SK-N-SH (cell line): ENCODE data around the gene ST6GALNAC6. TPM values are rescaled to one million over a fixed set of nuclear protein-coding genes. Genes with fewer than 3 reads are reported as not detected.

Source experiments
- CTCF ChIA-PET: fragments of 300-600, 350-600 bp; formaldehyde crosslinking; extraction: SDS; loops from one replicate; lab custom pipeline; 2021; lab: Yijun Ruan, JAX
- POLR2A ChIA-PET: fragments of 350-600 bp; sonication (Branson Sonifier 250); formaldehyde crosslinking; extraction: SDS; loops from one replicate; lab custom pipeline; 2020; ENCODE audit warnings: antibody characterized with exemption, inconsistent platforms; lab: Yijun Ruan, JAX
- DNase-seq: peaks from one replicate; pipeline ENCODE4 v3.0.0; 2012
- H2AFZ ChIP-seq: fragments of 200-600 bp; sonication (generic); 2 replicates; pipeline ENCODE4 v1.8.1; 2016; ENCODE audit warnings: antibody characterized with exemption, mild to moderate bottlenecking, low read depth
- H3F3A ChIP-seq: fragments of 200-600 bp; sonication (generic); replicated peaks from 2 replicates; pipeline ENCODE3; 2016; ENCODE audit warnings: antibody characterized with exemption, mild to moderate bottlenecking; ENCODE audit not compliant: insufficient read depth
- H3K27ac ChIP-seq, 2 experiments: fragments of 200-500 bp in 1 of 2; fragments of 200-600 bp in 1 of 2; sonication (Bioruptor generic) in 1 of 2; sonication (generic), shearing (Covaris generic) in 1 of 2; 2 replicates each; pipeline versions ENCODE4 v1.5.1 to v1.6.1; 2014 to 2016; ENCODE audit warnings: low read depth in 2 of 2, inconsistent platforms in 1 of 2, low read length in 1 of 2, mild to moderate bottlenecking in 1 of 2, mixed read lengths in 1 of 2
- H3K27me3 ChIP-seq: fragments of 200-600 bp; sonication (generic), shearing (Covaris generic); 2 replicates; pipeline ENCODE4 v1.6.1; 2016; ENCODE audit warnings: mixed run types; ENCODE audit not compliant: insufficient read depth
- H3K36me3 ChIP-seq, 2 experiments: fragments of 200-500 bp in 1 of 2; fragments of 200-600 bp in 1 of 2; sonication (Bioruptor generic) in 1 of 2; sonication (generic) in 1 of 2; replicated peaks in 1 of 2; 2 replicates each; pipeline versions ENCODE3 to v1.5.1; 2014 to 2016; ENCODE audit warnings: low read length in 1 of 2, mild to moderate bottlenecking in 1 of 2; ENCODE audit not compliant: insufficient read depth in 2 of 2, control insufficient read depth in 1 of 2
- H3K4me1 ChIP-seq, 2 experiments: fragments of 200-500 bp in 1 of 2; fragments of 200-600 bp in 1 of 2; sonication (Bioruptor generic) in 1 of 2; sonication (generic), shearing (Covaris generic) in 1 of 2; 2 replicates each; pipeline versions ENCODE4 v1.5.1 to v1.6.1; 2014 to 2016; ENCODE audit warnings: low read depth in 1 of 2, low read length in 1 of 2, mixed run types in 1 of 2; ENCODE audit not compliant: insufficient read depth in 2 of 2, control insufficient read depth in 1 of 2
- H3K4me2 ChIP-seq: fragments of 200-600 bp; sonication (generic), shearing (Covaris generic); 2 replicates; pipeline ENCODE4 v1.6.1; 2017; ENCODE audit warnings: mixed run types
- H3K4me3 ChIP-seq, 2 experiments: fragments of 200-500 bp in 1 of 2; fragments of 200-600 bp in 1 of 2; sonication (Bioruptor generic) in 1 of 2; sonication (generic), shearing (Covaris generic) in 1 of 2; 2 replicates each; pipeline versions ENCODE4 v1.5.1 to v1.8.1; 2014 to 2016; ENCODE audit warnings: low read depth in 2 of 2, inconsistent platforms in 1 of 2, low read length in 1 of 2, mild to moderate bottlenecking in 1 of 2, mixed read lengths in 1 of 2, moderate library complexity in 1 of 2
- H3K79me2 ChIP-seq: fragments of 200-600 bp; sonication (generic); 2 replicates; pipeline ENCODE4 v1.8.1; 2017; ENCODE audit warnings: mild to moderate bottlenecking; ENCODE audit not compliant: insufficient read depth
- H3K9ac ChIP-seq: fragments of 200-600 bp; sonication (generic); 2 replicates; pipeline ENCODE4 v1.6.1; 2017; ENCODE audit warnings: mixed run types
- H3K9me2 ChIP-seq: fragments of 200-600 bp; sonication (generic); 2 replicates; pipeline ENCODE4 v1.6.1; 2017; ENCODE audit warnings: mixed run types
- H3K9me3 ChIP-seq: fragments of 200-600 bp; sonication (generic); 2 replicates; pipeline ENCODE4 v1.6.1; 2017; ENCODE audit warnings: mixed run types, mild to moderate bottlenecking, moderate library complexity
- H4K20me1 ChIP-seq: fragments of 200-600 bp; sonication (generic); 2 replicates; pipeline ENCODE4 v1.6.1; 2017; ENCODE audit warnings: mild to moderate bottlenecking, mixed run types; ENCODE audit not compliant: insufficient read depth
- CHD2 ChIP-seq: fragments of 150-350 bp; IDR thresholded peaks from 2 replicates; pipeline ENCODE4 v1.6.1; 2018; ENCODE audit warnings: low read length; ENCODE audit not compliant: partially characterized antibody
- EP300 ChIP-seq, 2 experiments: IDR thresholded peaks; 2 replicates each; pipeline versions ENCODE4 v1.4.0 to v1.6.1; 2012; ENCODE audit warnings: borderline replicate concordance in 1 of 2, low read depth in 1 of 2, low read length in 1 of 2
- FOSL2 ChIP-seq: IDR thresholded peaks from 2 replicates; pipeline ENCODE4 v1.4.0; 2012; ENCODE audit warnings: low read depth, mild to moderate bottlenecking, moderate library complexity, borderline replicate concordance
- FOXM1 ChIP-seq: IDR thresholded peaks from 2 replicates; pipeline ENCODE4 v1.4.0; 2012; ENCODE audit warnings: low read depth, mild to moderate bottlenecking
- MXI1 ChIP-seq: IDR thresholded peaks from 2 replicates; pipeline ENCODE4 v1.6.1; 2012; ENCODE audit warnings: mild to moderate bottlenecking, low read depth, low read length, improper control_type of control experiment
- PBX3 ChIP-seq: IDR thresholded peaks from 2 replicates; pipeline ENCODE4; 2012
- POLR2AphosphoS5 ChIP-seq: IDR thresholded peaks from 2 replicates; pipeline ENCODE4 v1.6.1; 2012; ENCODE audit warnings: low read depth, low read length
- RCOR1 ChIP-seq: fragments of 150-350 bp; IDR thresholded peaks from 2 replicates; pipeline ENCODE4 v1.6.1; 2017; ENCODE audit warnings: antibody characterized with exemption, low read length
- SIN3A ChIP-seq: IDR thresholded peaks from 2 replicates; pipeline ENCODE4 v1.6.1; 2012; ENCODE audit warnings: low read depth, mild to moderate bottlenecking, low read length, moderate library complexity, borderline replicate concordance
- SMC3 ChIP-seq: IDR thresholded peaks from 2 replicates; pipeline ENCODE4 v1.6.1; 2012; ENCODE audit warnings: low read depth, low read length, improper control_type of control experiment
- TAF1 ChIP-seq: IDR thresholded peaks from 2 replicates; pipeline ENCODE4 v1.6.1; 2012; ENCODE audit warnings: low read depth, mild to moderate bottlenecking, low read length, moderate library complexity, borderline replicate concordance
- TCF12 ChIP-seq: IDR thresholded peaks from 2 replicates; pipeline ENCODE4 v1.4.0; 2012
- WGBS: methylation state at CpG from one replicate; pipeline ENCODE4 v1.1.6; 2017; ENCODE audit warnings: low lambda C conversion rate; 5-methylcytosine and 5-hydroxymethylcytosine counted together
- polyA plus RNA-seq, 3 experiments: library from polyadenylated mRNA; depleted of rRNA; stranded (reverse); fragments of >200 nt; gene quantifications; 2 replicates each; pipeline ENCODE4 v1.2.3, GENCODE V29; 2012
- TF ChIP-seq, protein P1 (sequence below): fragments of 150-350 bp; IDR thresholded peaks from 2 replicates; pipeline ENCODE4 v1.6.1; 2016; ENCODE audit warnings: mild to moderate bottlenecking, low read depth, low read length
- TF ChIP-seq, protein P2 (sequence below): IDR thresholded peaks from 2 replicates; pipeline ENCODE4 v1.4.0; 2012; ENCODE audit warnings: low read depth, borderline replicate concordance
- TF ChIP-seq, protein P3 (sequence below): IDR thresholded peaks from 2 replicates; pipeline ENCODE4 v1.4.0; 2012; ENCODE audit warnings: low read depth

The ST6GALNAC6 gene
- polyA plus RNA-seq, 1 of the 3 experiments (the other 2 are of a cell fraction): 34.8 TPM

DNA sequence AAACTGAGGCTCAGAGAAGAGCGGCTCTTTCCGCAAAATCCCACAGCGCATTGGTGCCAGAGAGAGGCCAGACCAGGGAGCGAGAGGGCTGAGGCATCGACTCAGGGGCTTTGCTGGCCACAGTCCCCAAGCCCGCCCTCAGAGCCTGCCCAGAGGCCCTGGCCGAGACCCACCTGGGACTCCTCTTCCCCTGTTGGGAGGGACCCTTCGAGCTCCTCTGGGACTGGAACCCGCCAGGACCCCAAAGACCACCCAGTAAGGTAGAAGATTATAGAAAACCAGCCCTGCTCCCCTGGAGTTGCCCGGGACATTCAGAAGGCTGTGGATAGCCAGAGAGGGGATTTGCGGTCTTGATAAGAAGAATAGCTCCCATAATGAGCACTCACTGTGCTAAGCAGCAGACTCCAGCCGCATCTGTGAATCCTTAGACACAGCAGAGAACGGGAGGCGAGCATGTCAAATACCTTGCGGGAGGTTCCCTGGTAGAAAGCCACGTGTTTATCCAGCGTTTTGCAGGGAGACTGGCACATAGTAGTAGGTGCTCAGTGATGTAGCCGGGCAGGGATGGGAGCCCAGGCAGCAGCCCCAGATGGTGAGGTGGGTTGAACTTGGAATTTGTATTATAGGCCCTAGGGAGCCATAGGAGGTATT is 21.3 kb downstream of the ST6GALNAC6 start:
- Histone ChIP-seq H3K79me2 (peaks cover 7% of the 10 kb centered on the region; the same call in 1 of the 2 replicates), H3K9me2 (no peaks in the 10 kb centered on the region), H2AFZ (peak overlapping the region; percentile 93), H3F3A (peaks cover 2% of the 10 kb centered on the region), H3K27me3 (no peaks in the 10 kb centered on the region), H3K4me3 (peak overlapping the region; percentile 52 to 71), H3K9me3 (no peaks in the 10 kb centered on the region), H3K9ac (peak overlapping the region; percentile 63; the same call in 1 of the 2 replicates), H3K27ac (peak overlapping the region in 1 of 2 experiments; percentile 59; a peak in 1 of 4 replicates), H4K20me1 (no peaks in the 10 kb centered on the region), H3K4me2 (peak overlapping the region; percentile 97), H3K36me3 (no peaks in the 10 kb centered on the region), H3K4me1 (peaks cover 9 to 39% of the 10 kb centered on the region in 2 experiments; a peak in 2 of 4 replicates)
- TF ChIP-seq, protein P1, sequence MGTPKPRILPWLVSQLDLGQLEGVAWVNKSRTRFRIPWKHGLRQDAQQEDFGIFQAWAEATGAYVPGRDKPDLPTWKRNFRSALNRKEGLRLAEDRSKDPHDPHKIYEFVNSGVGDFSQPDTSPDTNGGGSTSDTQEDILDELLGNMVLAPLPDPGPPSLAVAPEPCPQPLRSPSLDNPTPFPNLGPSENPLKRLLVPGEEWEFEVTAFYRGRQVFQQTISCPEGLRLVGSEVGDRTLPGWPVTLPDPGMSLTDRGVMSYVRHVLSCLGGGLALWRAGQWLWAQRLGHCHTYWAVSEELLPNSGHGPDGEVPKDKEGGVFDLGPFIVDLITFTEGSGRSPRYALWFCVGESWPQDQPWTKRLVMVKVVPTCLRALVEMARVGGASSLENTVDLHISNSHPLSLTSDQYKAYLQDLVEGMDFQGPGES: no peak
- TF ChIP-seq RCOR1 (no peak), EP300 (IDR thresholded peaks at IDR 0.05; ENCODE audit: borderline replicate concordance in 1 of 2, low read depth in 1 of 2, low read length in 1 of 2) (no peak), SMC3 (no peak; the same call in 1 of the 2 replicates), SIN3A (no peak), FOXM1 (no peak), TCF12 (no peak), TAF1 (no peak), CHD2 (no peak), POLR2AphosphoS5 (no peak), MXI1 (no peak)
- TF ChIP-seq, protein P2, sequence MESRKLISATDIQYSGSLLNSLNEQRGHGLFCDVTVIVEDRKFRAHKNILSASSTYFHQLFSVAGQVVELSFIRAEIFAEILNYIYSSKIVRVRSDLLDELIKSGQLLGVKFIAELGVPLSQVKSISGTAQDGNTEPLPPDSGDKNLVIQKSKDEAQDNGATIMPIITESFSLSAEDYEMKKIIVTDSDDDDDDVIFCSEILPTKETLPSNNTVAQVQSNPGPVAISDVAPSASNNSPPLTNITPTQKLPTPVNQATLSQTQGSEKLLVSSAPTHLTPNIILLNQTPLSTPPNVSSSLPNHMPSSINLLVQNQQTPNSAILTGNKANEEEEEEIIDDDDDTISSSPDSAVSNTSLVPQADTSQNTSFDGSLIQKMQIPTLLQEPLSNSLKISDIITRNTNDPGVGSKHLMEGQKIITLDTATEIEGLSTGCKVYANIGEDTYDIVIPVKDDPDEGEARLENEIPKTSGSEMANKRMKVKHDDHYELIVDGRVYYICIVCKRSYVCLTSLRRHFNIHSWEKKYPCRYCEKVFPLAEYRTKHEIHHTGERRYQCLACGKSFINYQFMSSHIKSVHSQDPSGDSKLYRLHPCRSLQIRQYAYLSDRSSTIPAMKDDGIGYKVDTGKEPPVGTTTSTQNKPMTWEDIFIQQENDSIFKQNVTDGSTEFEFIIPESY: no peak
- CTCF ChIA-PET: interaction anchor here (0.8 to 5.9 kb wide), 5 partner anchors 8 to 143 kb away, joined by 3 to 31 read pairs (median 12); partner anchors contain the start of genes CDK9, ENG and TOR2A
- no peak for DNase-seq
- WGBS: 47% methylated on average over 15 of the region's 18 CpGs
- POLR2A ChIA-PET: interaction anchor here (0.5 kb wide), 1 partner anchor 280 kb away, joined by 3 read pairs; no protein-coding TSS in a partner anchor

DNA sequence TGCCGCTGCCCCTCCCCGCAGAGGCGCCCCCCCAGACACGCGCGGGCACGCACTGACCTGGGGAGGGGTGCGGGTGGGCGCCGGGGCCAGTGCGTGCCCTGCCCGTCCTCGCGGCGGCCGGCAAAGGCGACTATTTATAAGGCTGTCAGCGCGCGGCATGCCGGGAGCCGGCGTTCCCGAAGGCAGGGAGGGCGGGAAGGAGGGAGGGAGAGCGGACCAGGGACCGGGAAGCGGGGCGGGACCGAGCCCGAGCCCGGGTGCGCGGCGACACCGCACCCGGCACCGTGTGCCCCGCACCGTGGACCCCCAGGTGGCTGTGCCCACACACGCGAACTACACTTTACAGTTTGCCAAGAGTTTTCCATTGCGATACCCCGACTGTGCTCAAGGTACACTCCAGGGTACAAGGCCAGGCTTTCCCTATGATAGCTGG is 21.8 kb downstream of the ST6GALNAC6 start, which contains the start of gene AK1:
AK1 (minus strand) TSS at position 110 of the 433 bp plus-strand sequence. CDS start 3,058 bp downstream, outside the sequence.
- TF ChIP-seq MXI1 (peak; percentile 78), EP300 (IDR thresholded peaks at IDR 0.05; ENCODE audit: borderline replicate concordance in 1 of 2, low read depth in 1 of 2, low read length in 1 of 2) (no peak), SIN3A (peak; percentile 79), FOSL2 (no peak), PBX3 (peak; percentile 53; the same call in 1 of the 2 replicates), POLR2AphosphoS5 (peak; percentile 50)
- TF ChIP-seq, protein P3, sequence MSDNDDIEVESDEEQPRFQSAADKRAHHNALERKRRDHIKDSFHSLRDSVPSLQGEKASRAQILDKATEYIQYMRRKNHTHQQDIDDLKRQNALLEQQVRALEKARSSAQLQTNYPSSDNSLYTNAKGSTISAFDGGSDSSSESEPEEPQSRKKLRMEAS: peak; percentile 74
- peaks cover 0 to under 1% of the 10 kb centered on the region in 2 experiments for H3K36me3 ChIP-seq
- H3K9ac ChIP-seq: peak within 1 kb of the TSS; percentile 63
- peaks cover 2% of the 10 kb centered on the region for H3F3A ChIP-seq
- DNase-seq: peak; percentile 91
- ChIA-PET POLR2A (no interaction called here), CTCF (interaction anchor here (0.8 to 5.9 kb wide), 6 partner anchors 8 to 142 kb away, joined by 3 to 31 read pairs (median 8); partner anchors contain the start of genes CDK9, ENG and TOR2A)
- no peaks in the 10 kb centered on the region for H4K20me1 ChIP-seq
- H3K27ac ChIP-seq: peak within 1 kb of the TSS in 1 of 2 experiments; percentile 59; a peak in 1 of 4 replicates
- H3K9me2 ChIP-seq: no peaks in the 10 kb centered on the region
- H3K4me3 ChIP-seq: peak within 1 kb of the TSS; percentile 52 to 71
- WGBS: 0% methylated on average over 17 of the region's 44 CpGs
- H3K27me3 ChIP-seq: no peaks in the 10 kb centered on the region
- peak within 1 kb of the TSS; percentile 93 for H2AFZ ChIP-seq
- H3K79me2 ChIP-seq: peaks cover 7% of the 10 kb centered on the region; the same call in 1 of the 2 replicates
- H3K4me1 ChIP-seq: peaks cover 9 to 39% of the 10 kb centered on the region in 2 experiments; a peak in 2 of 4 replicates
- peak within 1 kb of the TSS; percentile 97 for H3K4me2 ChIP-seq
- H3K9me3 ChIP-seq: no peaks in the 10 kb centered on the region
